HG02970 (cell line): ENCODE data around the gene POLK.
"Not testable (repeated sequence)": the region's sequence is repeated elsewhere in the genome, so short reads cannot be mapped to it uniquely, and the experiment has no call there.

Experiments
- ATAC-seq: cut with Tn5 transposase; IDR thresholded peaks from one replicate; pipeline ENCODE4 v1.9.1; 2021; ENCODE audit warnings: mild to moderate bottlenecking, moderate library complexity, moderate number of reproducible peaks; ENCODE audit not compliant: unreplicated experiment, low FRiP score

POLK gene

DNA sequence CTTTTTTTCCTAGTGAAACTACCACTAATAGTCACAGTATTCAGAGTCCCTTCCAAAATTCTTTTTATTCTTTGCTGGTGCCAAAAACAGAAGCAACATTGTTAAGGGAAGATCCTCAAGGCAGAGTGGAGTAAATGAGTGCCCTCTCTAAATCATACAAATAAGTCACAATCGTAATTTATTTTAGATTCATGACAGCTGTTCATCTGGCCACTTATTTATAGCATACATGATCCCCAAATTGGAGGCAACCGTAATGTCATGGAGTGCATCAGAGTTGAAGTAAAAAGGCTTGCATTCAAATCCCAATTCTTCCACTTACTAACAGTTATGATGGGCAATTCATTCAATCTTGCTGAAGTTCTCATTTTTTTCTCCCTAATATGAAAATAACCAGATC, 33.4 kb downstream of the POLK start:
- no peak for ATAC-seq

DNA sequence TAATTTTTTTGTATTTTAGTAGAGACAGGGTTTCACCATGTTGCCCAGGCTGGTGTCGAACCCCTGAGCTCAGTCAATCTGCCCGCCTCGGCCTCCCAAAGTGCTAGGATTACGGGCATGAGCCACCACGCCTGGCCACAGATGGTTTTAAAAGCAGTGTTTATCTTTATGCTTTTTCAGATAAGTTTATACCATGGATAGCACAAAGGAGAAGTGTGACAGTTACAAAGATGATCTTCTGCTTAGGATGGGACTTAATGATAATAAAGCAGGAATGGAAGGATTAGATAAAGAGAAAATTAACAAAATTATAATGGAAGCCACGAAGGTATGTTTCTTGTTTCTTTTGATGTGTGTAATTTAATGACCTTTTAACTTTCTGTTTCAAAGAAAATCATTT, 35.1 kb downstream of the POLK start:
- ATAC-seq, result no peak

DNA sequence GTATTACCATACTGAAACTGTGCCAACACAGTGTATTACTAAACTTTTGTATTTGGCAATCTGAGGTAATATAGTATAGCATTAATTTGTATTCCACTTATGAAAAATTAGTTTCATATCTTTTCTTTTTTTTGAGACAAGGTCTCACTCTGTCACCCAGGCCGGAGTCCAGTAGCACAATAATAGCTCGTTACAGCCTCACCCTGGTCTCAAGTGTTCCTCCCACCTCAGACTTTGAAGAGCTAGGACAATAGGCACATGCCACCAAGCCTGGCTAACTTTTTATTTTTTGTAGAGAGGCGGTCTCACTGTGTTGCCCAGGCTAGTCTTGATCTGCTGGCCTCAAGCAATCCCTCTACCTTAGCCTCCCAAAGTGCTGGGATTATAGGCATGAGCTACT, 36.1 kb downstream of the POLK start:
- no peak for ATAC-seq

DNA sequence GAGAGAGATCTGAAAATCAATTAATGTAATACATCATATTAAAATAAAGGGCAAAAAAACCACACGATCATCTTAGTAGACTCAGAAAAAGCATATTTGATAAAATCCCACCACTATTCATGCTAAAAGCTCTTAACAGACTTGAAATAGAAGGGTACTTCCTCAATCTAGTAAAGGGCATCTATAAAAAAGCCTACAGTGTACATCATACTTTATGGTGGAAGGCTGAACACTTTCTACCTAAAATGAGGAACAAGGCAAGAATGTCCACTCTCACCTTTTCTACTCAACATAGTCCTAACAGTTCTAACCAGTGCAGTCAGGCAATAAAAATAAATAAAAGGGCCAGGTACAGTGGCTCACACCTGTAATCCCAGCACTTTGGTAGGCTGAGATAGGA, 38.9 kb downstream of the POLK start:
- no peak for ATAC-seq

DNA sequence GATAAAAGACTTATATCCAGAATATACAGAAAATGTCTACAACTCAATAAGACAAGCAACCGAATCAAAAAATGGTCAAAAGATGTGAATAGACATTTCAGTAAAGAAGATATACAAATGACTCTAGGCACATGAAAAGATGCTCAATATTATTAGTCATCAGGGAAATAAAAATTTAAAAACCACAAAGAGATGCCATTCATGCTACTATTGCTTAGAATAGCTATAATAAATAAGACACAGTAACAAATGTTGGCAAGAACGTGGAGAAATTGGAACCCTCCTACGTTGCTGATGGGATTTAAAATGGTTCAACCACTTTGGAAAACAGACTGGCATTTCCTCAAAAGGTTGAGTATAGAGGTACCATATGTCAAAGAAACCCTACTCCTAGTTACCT, 39.8 kb downstream of the POLK start:
- ATAC-seq, result no peak

DNA sequence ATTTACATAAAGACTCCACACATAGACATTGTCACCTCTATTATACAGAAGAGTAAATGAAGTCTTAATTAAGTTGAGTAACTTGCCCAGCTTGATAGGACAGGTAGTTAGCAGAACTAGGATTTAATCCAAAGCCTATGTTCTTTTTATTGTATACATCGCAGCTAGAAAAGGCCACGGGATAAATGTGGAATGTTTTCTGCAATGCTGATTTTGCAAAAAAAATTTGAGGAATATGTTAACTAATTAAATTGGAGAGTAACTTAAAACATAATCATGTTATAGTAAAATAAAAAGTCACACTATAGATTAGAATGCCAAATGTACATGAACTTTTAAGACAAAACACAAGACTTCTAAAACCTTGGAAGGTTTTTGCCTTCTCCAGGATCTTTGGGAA, 41.1 kb downstream of the POLK start:
- ATAC-seq, result no peak

DNA sequence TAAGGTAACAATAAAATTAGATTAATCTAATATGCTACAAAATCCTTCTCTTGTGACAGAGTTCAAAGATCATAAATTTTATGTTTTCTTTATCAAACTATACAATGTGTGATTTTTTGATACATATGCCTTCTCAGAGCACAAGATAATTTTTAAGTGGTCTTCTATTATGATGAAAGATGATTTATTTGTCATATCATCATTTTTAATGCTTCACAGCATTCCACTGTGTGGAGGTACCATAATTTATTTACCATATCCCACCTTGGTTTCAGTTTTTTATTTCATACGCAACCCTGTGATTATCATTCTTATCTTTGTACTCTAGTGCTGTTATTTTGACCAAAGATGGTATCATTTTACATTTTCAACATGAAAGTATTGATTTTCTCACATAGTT, 41.7 kb downstream of the POLK start:
- no peak for ATAC-seq

DNA sequence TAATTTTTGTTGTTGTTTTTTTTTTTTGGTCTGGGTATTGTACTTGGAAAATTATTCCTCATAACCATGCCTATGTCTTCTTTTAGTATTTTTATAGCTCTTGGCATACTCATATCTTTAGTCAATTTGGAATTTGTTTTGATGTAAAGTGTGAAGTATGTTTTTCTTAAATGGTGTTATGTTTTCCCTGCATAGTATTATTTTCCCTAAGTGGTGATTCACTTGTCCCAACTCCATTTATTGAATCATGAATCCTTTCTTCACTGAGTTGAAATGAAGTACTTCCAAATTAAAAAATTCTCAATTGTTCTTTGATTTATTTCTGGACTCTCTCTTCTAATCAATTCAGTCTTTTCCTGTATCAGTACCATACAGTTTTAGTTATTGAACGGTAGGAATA, 46.5 kb downstream of the POLK start:
- no peak for ATAC-seq

DNA sequence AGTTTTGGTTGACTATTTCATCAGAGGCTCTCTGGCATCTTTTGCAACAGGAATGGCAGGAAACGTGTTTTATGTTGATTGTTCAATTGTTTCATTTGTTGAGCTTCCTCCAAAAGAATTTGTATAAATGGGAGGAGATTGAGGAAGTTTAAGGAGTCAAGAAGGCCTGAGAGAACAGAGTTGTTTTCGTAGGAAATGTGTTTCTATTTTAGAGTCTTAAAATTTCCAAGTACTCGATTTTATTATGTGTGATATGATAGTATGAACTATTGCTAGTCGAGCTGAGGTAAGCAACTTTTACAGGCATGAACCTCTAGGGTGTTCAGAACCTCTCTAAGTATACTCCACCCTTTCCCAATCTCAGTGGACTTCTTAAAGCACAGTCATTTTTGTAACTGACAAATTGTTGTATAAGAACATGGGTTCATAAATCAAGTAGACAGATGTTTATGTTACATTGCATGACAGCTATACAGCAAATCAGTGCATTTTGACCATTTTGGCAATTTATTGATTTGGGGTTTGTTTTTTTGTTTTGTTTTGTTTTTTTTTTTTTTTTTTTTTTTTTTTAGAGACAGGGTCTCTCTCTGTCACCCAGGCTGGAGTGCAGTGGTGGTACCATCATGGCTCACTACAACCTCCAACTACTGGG, 47.4 kb downstream of the POLK start:
- no peak for ATAC-seq

DNA sequence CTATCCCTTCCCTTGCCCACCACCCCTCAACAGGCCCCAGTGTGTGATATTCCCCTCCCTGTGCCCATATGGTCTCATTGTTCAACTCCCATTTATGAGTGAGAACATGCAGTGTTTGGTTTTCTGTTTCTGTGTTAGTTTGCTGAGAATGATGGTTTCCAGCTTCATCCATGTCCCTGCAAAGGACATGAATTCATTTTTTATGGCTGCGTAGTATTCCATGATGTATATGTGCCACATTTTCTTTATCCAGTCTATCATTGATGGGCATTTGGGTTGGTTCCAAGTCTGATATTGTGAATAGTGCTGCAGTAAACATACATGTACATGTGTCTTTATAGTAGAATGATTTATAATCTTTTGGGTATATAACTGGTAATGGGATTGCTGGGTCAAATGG, 49.0 kb downstream of the POLK start:
- not testable (repeated sequence) for ATAC-seq

DNA sequence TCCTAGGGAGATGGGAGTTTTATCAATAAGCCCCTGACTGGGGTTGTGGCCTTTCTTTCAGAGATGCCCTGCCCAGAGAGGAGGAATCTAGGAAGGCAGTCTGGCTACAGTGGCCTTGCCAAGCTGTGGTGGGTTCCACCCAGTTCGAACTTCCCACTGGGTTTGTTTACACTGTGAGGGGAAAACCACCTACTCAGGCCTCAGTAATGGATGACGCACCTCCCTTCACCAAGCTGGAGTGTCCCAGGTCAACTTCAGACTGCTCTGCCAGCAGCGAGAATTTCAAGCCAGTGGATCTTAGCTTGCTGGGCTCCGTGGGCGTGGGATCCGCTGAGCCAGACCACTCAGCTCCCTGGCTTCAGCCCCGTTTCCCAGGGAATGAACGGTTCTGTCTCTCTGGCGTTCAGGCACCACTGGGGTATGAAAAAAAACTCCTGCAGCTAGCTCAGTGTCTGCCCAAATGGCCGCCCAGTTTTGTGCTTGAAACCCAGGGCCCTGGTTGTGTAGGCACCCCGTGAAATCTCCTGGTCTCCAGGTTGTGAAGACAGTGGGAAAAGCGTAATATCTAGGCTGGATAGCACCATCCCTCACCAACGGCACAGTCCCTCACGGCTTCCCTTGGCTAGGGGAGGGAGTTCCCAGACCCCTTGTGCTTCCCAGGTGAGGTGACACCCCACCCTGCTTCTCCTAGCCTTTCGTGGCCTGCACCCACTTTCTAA, 54.5 kb downstream of the POLK start:
- ATAC-seq, result not testable (repeated sequence)

DNA sequence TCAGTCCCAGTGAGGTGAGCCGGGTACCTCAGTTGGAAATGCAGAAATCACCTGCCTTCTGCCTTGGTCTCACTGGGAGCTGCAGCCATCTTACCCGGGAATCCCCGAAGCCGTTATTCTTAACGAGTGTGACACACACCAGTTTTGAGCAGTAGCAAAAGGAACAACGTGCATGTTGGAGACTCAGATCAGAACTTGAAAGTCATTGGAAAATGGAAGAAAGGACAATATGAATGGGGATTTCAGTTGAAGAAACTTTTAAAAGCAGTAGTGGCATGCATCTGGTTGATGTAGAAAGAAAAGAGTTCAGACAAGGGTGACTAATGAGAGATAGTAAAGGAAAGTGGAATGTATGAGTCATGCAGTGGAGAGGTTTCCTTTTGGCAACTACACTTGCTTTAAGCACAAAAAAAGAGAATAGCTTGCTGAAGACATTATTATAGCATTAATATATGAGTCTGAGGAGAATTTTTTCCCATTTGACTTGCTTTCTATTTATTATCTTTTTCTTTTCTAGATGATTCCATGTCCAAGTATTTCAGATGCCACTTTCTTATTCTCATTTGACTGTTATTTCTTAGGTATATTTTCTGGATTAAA, 55.1 kb downstream of the POLK start:
- peak; percentile 68 for ATAC-seq

DNA sequence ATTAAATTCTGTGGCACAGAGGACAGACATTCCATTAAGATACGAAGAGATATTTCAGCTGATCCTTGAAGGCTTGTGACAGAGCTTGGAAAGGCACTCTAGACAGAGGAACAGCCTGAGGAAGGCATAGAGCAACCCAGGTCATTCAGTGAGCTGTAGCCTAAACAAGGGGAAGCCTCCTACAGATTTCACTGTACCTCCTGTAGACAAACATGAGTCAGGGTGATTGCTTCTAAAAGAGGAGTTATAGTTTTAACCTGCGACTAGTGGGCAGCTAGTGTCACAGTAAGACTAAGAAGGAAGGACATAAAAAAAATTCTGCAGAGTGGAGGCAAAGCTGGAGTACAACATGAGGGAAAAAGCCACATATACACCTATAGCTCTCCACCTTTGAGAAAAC, 56.0 kb downstream of the POLK start:
- ATAC-seq, result no peak

DNA sequence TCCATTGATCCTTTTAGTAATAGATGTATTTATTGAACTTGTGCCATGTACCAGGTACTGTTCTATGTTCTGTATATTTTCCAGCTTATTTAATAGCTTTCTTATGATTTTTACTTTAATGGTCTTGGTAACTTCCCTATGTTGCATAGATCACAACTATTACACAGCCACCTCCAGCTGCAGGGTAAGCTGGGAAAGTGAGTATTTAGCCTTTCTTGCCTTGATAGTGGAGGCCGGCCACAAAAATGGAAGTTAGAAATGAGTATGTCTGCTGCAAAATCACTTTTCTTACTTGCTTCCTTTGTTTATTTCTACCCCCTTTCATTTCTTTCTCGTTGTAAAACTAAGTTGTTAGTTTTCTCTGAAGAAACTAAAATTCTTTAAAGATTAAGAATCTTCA, 56.5 kb downstream of the POLK start:
- no peak for ATAC-seq

DNA sequence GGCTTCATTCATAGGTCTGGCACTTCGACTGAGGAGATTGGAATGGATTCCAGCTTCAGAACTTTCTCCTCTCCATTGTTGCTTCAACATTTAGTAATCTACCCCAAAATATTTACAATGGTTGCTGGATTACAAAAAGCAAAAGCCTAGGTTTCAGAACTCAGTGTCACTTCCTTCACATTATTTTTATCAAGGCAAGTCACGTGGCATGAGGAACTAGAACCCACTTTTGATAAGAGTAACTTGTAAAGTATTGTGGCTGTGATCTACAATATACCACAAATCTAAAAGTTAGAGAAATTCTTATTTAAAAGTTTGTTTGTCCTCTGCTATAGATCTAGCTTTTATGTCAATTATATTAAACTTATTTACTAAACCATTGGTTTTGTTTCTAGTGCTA, 59.9 kb downstream of the POLK start:
- ATAC-seq, result no peak

DNA sequence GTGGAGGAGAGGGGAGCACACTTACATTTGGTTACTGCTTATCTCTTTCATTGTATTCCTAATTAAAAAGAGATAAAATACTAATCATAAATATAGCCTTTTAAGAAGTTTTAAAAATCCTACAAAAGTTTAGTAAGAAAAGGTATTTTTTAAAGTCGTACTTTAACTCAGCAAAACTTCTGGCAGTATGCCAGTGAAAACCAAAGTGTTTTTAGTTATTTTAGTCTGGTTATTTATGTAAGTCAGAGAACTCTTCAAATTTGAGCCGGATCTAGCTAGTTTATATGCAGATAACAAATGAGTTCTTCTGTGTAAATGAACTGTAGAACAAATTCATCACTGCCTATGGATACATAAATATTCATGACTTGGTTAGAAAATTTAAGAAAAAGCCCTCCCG, 63.1 kb downstream of the POLK start:
- ATAC-seq, result peak; percentile 20

DNA sequence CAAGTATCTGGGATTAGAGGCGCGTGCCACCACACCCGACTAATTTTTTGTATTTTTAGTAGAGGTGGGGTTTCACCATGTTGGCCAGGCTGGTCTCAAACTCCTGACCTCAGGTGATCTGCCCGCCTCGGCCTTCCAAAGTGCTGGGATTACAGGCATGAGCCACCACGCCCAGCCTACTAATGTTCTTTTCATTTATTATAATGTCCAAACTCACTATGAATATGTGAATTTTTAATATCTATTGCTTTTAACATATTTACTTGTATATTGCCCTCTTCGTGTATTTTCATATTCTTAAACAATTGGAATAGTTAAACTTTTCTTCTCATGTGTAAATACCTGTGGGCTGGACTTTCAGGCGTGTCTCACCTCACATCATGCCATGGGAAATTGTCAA, 66.6 kb downstream of the POLK start:
- not testable (repeated sequence) for ATAC-seq

DNA sequence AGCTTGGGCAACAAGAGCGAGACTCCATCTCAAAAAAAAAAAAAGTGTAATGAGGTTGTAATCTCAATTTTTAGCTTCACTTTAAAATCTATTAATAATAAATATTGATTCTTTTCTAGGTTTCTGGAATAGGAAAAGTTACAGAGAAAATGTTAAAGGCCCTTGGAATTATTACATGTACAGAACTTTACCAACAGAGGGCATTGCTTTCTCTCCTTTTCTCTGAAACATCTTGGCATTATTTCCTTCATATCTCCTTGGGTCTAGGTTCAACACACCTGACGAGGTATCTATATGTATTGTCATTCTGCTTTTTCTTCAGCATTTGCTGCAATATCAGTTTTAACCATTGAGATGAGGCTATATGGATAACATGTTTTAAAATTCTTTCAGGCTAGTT, 73.0 kb downstream of the POLK start:
- ATAC-seq, result no peak

DNA sequence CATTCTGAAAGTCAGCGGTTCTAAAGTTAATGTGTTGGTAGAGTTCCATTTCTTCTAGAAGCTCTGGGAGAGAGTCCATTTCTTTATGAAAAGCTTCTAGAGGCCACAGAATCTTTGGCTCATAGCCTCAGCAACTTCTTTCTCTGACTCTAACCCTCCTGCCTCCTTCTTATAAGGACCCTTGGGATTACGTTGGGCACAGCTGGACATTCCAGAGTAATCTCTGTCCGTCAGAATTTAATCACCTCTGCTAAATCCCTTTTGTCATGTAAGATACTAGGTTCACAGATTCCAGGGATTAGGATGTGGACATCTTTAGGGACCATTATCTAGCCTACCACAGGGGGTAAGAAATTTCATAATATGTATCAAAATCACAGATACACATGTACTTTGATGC, 77.0 kb downstream of the POLK start:
- ATAC-seq, result no peak

DNA sequence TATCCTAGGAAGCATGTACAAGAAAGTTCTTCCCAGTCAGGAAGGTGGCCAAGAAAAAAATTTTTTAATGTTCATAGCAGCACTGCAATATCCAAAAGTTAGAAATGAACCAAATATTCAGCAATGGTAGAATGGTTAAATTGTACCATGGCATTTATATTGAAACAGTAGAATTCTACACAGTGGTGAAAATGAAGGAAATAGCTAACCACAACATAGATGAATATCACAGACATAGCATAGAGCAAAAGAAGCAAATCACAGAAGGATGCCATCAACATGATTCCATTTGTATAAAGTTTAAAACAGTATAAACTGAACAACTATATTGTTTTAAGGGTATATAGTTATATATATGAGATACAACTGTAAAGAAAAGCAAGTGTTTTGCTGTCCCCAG, 88.8 kb downstream of the POLK start:
- ATAC-seq, result no peak

DNA sequence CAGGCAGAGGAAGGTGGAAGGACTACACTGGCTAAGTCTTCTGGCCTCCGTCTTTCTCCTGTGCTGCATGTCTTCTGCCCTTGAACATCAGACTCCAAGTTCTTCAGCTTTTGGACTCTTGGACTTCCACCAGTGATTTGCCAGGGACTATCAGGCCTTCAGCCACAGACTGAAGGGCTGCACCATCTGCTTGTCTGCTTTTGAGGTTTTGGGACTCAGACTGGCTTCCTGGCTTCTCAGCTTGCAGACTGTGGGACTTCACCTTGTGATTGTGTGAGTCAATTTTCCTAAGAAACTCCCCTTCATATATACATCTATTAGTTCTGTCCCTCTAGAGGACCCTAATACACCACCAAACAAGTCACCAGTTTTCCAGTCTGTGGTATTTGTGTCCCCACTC, 89.9 kb downstream of the POLK start:
- ATAC-seq, result no peak

DNA sequence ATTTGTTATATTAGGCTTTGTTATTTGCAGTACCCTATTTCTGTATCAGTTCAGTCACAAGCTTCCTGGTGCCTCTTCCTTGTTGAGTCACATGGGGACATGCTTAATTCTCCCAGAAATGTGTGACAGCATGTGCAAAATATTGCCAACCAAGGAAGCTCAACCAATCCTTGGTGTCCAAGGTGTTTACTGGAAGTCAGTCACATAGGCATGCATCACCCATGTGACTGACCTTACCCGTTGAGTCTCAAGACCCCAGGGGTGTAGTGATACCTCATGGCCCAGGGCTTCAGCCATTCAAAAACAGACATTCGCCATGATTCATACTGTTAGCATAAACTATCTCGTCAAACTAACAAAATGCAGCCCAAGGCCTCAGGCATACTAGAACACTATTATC, 90.3 kb downstream of the POLK start:
- ATAC-seq, result no peak
